Heart left ventricle (tissue), 13 donors: Measurements from ENCODE around the gene PILRA.

Experiments used
- POLR2A ChIP-seq, 2 donors: fragments of 450-650 bp; IDR thresholded peaks; one replicate each; pipeline ENCODE4 v1.6.1; 2017; ENCODE audit warnings: antibody characterized with exemption in 2 of 2, mild to moderate bottlenecking in 2 of 2, moderate library complexity in 2 of 2
- TF ChIP-seq, protein P1 (sequence below), 12 donors: fragments of 200-600 bp; sonication (generic) in 4 of 12; IDR thresholded peaks; one replicate each; pipeline versions ENCODE4 v1.5.0 to v1.8.0; 2018 to 2022; ENCODE audit warnings: antibody characterized with exemption in 12 of 12, mild to moderate bottlenecking in 5 of 12
- donor health status: ischemic (EF 13 %, LVEDD 7.1; RV severe dilation, severe dysfunction).
- donor health status: DM: no; HTN: yes; CAD: no.
- donor health status: DM: no; HTN: no; CAD: no.
- donor health status: ischemic (EF 25% LVEDD 6.9; RV normal size, moderate dysfunction).
- donor health status: ischemic (EF 25% LVEDD 5.7; RV mildly dilated, moderate dysfunction).
- donor health status: ischemic (EF 35%, LVEDD 5.7; RV mildly dilated, moderate dysfunction).
- donor health status: nonischemic (EF 11% LVEDD 7.7; RV severe dilation, severe dysfunction).
- donor health status: DM: yes; HTN: yes; CAD: no.
- donor health status: PGD.
- donor health status: ischemic (EF 29% LVEDD 5.4; RV normal size, mild dysfunction).
- donor health status: nonischemic (EF 23%, LVEDD 6.1; RV moderate dilation, normal function).

DNA sequence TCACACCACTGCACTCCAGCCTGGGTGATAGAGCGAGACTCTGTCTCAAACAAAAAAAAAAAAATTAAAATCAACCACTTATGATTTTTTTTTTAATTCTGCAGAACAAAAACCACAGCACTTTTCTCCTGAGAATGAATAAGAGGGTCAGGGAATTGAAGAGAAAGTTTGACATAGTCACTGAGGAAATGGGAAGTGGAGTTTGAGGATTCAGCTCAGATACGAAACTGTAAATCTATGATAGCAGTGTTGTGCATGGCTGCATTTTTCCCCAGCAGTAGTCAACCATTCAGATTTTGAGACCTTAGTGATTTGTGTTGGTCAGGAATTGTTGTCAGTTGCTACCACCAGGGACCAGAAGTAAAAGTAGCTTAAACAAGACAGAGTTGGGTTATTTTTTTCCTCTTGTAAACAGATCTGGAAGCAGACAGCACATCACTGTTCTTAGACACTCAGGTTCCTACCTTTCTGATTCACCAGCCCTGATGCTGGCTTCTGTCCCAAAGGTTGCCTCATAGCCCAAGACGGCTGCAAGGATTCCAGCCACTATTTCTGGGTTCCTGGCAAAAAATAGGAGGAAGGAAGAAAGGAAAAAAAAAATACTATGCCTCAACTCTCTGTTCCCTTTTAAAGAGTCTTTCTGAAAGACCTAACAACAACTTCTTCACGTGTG lies 20.1 kb downstream of the PILRA start:
- TF ChIP-seq, protein P1, sequence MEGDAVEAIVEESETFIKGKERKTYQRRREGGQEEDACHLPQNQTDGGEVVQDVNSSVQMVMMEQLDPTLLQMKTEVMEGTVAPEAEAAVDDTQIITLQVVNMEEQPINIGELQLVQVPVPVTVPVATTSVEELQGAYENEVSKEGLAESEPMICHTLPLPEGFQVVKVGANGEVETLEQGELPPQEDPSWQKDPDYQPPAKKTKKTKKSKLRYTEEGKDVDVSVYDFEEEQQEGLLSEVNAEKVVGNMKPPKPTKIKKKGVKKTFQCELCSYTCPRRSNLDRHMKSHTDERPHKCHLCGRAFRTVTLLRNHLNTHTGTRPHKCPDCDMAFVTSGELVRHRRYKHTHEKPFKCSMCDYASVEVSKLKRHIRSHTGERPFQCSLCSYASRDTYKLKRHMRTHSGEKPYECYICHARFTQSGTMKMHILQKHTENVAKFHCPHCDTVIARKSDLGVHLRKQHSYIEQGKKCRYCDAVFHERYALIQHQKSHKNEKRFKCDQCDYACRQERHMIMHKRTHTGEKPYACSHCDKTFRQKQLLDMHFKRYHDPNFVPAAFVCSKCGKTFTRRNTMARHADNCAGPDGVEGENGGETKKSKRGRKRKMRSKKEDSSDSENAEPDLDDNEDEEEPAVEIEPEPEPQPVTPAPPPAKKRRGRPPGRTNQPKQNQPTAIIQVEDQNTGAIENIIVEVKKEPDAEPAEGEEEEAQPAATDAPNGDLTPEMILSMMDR (IDR thresholded peaks at IDR 0.05): no peak
- no peak for TF ChIP-seq POLR2A (IDR thresholded peaks at IDR 0.05)
